ENCODE data around the gene RTF2.
"Not testable (repeated sequence)": the region's sequence is repeated elsewhere in the genome, so short reads cannot be mapped to it uniquely, and the experiment has no call there.

The RTF2 gene

GRCh38 chr20:56503916-56504315 lies 35.5 kb downstream of the RTF2 start:
- DNase-seq, result no peak

- no peak for DNase-seq
Observed at GRCh38 chr20:56504373-56505005, 36.1 kb downstream of the RTF2 start.

- DNase-seq, result no peak
Observed at GRCh38 chr20:56506103-56506502, 37.7 kb downstream of the RTF2 start.

GRCh38 chr20:56511926-56512325 lies 43.5 kb downstream of the RTF2 start:
- DNase-seq, result no peak

GRCh38 chr20:56513161-56514150 lies 45.0 kb downstream of the RTF2 start:
- no peak for DNase-seq

- DNase-seq, result no peak
Observed at GRCh38 chr20:56516631-56517030, 48.2 kb downstream of the RTF2 start.

- no peak for DNase-seq
Observed at GRCh38 chr20:56517211-56517610, 48.8 kb downstream of the RTF2 start.

- no peak for DNase-seq
Observed at GRCh38 chr20:56517641-56518040, 49.2 kb downstream of the RTF2 start.

- DNase-seq, result no peak
Observed at GRCh38 chr20:56518126-56518525, 49.7 kb downstream of the RTF2 start.

GRCh38 chr20:56518721-56519398 lies 50.4 kb downstream of the RTF2 start:
- DNase-seq, result no peak

- no peak for DNase-seq
Observed at GRCh38 chr20:56519551-56519950, 51.1 kb downstream of the RTF2 start.

GRCh38 chr20:56520180-56520579 lies 51.8 kb downstream of the RTF2 start:
- no peak for DNase-seq

- not testable (repeated sequence) for DNase-seq
Observed at GRCh38 chr20:56520746-56521354, 52.4 kb downstream of the RTF2 start.

- DNase-seq, result no peak
Observed at GRCh38 chr20:56522311-56522710, 53.9 kb downstream of the RTF2 start.

GRCh38 chr20:56524444-56524843 lies 56.0 kb downstream of the RTF2 start, which contains the start of gene FAM209A:
Gene FAM209A (plus strand): TSS chr20:56524744. CDS start chr20:56524809, 65 bp downstream.
- DNase-seq, result not testable (repeated sequence)

- DNase-seq, result no peak
Observed at GRCh38 chr20:56527521-56527920, 59.1 kb downstream of the RTF2 start.

- DNase-seq, result not testable (repeated sequence)
Observed at GRCh38 chr20:56532946-56533345, 64.5 kb downstream of the RTF2 start, which contains the start of gene FAM209B. Gene FAM209B (plus strand): TSS chr20:56533246. CDS start chr20:56533342, 96 bp downstream.

GRCh38 chr20:56537997-56538396 lies 69.6 kb downstream of the RTF2 start:
- DNase-seq, result no peak

GRCh38 chr20:56540415-56540814 lies 72.0 kb downstream of the RTF2 start:
- no peak for DNase-seq

GRCh38 chr20:56542489-56543030 lies 74.1 kb downstream of the RTF2 start:
- DNase-seq, result no peak

- DNase-seq, result no peak
Observed at GRCh38 chr20:56551571-56551970, 83.1 kb downstream of the RTF2 start.

GRCh38 chr20:56552911-56553629 lies 84.6 kb downstream of the RTF2 start:
- DNase-seq, result no peak
